Daoy (cell line): ENCODE measurements around the gene SPTLC2. TPM values are rescaled to one million over a fixed set of nuclear protein-coding genes. Genes with fewer than 3 reads are reported as not detected.
"Not testable (repeated sequence)": the region's sequence is repeated elsewhere in the genome, so short reads cannot be mapped to it uniquely, and the experiment has no call there.

Experiments used
- DNase-seq: peaks from one replicate; pipeline ENCODE4 v3.0.0-alpha.2; 2015; ENCODE audit warnings: low read depth
- total RNA-seq: library from RNA; depleted of rRNA; stranded (reverse); fragments of >200 nt; shearing (Covaris generic); gene quantifications from 2 replicates; pipeline ENCODE4 v1.2.3, GENCODE V29; 2014

The SPTLC2 gene
- total RNA-seq, 1 experiment from 2014 or later = 19.5 TPM

DNA sequence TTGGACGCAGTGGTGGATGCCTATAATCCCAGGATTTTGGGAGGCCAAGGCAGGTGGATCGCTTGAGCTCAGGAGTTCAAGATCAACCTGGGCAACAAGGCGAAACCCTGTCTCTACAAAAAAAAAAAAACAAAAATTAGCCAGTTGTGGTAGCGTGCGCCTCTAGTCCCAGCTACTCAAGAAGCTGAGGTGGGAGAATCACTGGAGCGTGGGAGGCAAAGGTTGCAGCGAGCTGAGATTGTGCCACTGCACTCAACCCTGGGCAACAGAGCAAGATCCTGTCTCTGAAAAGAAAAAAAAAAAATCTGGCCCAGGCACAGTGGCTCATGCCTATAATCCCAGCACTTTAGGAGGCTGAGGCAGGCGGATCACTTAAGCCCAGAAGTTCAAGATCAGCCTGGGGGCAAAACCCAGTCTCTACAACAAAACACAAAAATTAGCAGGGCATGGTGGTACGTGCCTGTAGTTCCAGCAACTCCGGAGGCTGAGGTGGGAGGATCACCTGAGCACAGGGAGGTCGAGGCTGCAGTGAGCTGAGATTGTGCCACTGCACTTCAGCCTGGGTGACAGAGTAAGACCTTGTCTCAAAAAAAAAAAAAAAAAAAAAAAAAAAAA is 27.9 kb downstream of the SPTLC2 start:
- not testable (repeated sequence) for DNase-seq

DNA sequence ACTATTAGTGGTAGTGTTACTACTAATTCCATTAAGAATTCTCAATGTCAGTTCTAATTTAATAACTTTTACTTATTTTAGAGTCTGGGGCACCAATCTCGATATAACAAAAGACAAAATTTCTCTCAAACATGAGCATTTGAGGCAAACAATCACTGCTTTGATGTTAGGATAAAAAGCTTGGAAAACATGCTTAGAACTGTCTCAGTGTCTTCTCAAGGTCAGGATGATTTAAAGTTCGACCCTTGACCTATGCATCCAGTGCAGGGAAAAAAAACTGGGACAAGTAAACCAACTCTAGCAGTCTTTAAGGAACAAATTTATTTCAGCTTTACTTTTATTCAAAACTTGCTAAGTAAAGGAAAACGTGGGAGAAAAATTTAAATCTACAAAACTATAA is 31.1 kb downstream of the SPTLC2 start:
- no peak for DNase-seq

GRCh38 chr14:77584809-77585208 is 31.6 kb downstream of the SPTLC2 start:
- no peak for DNase-seq

- DNase-seq = no peak
Observed at GRCh38 chr14:77583657-77584056, 32.8 kb downstream of the SPTLC2 start.

DNA sequence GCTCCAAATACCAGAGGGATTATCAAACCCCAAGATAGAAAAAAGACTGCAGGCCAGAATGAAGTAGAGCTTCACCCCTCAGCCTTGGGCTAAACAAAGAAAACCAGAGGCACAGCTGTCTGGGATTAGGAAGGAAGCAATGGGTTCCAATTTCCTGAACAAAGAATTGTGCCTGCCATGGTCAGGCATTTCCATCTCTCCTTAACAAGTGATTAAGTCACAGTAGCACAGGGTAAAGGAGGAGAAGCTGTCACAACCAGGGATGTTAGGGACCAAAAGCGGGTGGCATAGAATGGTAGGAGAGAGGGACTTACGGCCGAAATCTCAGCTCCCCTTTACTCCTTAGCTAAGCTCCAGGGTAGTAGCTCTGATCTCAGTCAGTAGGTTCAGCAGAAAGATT is 33.9 kb downstream of the SPTLC2 start:
- no peak for DNase-seq

- peak; percentile 20 for DNase-seq
Observed at GRCh38 chr14:77580964-77581505, 35.4 kb downstream of the SPTLC2 start.

DNA sequence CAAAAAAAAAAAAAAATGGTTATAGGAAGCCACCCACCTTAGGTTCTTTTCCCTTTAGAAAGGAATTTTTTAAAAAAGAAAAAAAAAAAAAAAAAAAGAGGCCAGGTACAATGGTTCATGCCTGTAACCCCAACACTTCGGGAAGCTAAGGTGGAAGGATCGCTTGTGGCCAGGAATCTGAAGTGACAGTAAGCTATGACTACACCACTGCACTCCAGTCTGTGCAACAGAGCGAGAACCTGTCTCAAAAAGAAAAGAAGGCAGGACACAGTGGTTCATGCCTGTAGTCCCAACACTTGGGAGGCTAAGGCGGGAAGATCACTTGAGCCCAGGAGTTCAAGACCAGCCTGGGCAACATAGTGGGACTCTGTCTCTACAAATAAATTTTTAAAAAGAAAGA is 36.0 kb downstream of the SPTLC2 start:
- no peak for DNase-seq

DNA sequence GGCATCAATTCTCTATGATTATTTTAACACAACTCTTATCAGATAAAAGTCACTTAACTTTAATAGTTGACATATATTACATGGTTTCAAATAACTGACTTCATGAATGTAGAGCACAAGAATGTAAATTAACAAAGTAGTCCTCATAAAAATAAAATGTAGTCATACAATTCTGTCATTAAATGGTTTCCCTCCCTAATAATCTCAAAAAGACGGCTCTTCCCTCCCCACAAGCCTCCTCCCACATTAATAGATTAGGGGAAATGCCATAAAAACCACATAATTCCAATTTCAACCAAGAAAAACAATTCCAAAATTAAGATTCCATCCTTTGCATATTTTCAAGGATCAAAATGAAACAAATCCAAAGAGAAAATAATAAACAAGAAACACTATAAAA is 36.7 kb downstream of the SPTLC2 start:
- DNase-seq = no peak

- no peak for DNase-seq
Observed at GRCh38 chr14:77579065-77579464, 37.4 kb downstream of the SPTLC2 start.

DNA sequence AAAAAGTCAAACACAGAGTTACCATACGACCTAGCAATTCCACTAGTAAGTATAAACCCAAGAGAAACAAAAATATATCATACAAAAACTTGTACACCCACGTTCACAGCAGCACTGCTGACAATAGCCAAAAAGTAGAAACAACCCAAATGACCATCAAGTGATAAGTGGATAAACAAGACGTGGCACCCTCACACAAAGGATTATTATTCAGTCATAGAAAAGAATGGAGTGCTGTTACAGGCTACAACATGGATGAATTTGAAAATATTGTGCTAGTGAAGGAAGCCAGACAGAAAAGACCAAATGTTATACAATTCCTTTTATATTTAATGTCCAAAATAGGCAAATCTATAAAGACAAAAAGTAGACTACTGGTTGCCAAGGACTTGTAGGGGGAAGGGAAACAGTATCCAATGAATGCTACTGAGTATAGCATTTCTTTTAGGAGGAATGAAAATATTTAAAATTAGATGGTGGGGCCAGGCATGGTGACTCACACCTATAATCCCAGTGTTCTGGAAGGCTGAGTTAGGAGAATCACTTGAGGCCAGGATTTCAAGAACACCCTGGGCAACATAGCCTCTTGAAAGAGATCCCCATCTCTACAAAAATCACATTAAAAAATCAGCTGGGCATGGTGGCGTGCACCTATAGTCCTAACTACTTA is 41.9 kb downstream of the SPTLC2 start:
- DNase-seq = no peak

DNA sequence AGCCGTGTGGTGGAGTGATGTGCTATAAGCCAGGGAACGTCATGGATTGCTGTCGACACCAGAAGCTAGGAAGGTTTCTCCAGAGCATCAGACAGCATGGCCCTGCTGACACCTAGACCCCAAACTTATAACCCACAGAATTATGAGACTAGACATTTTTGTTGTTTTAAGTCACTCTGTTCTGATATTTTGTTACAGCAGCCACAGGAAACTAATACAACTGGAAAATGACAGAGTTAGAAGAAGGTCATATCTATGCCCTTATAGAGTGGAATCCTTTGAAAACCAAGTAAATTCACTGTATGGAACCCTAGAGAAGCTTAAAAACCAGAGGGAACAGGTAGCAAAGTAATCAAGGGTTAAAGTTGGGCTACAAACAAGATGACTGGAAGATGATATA is 42.5 kb downstream of the SPTLC2 start:
- no peak for DNase-seq

GRCh38 chr14:77570706-77571268 is 45.6 kb downstream of the SPTLC2 start:
- DNase-seq = no peak

DNA sequence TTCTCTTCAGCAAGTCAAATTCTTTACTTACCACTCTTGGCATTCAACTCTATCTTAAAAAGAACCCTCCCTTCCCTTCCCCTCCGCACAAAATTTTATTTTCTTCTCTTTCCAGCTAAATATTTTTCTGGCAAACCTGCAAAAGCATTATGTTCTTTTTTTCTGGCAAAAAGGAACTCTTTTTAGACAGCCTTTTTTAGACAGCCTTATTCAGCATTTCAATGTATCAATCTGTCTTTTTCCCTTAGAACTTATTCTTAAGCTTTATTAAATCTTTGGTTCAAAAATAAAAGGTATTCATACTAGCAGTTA is 50.5 kb downstream of the SPTLC2 start:
- no peak for DNase-seq

DNA sequence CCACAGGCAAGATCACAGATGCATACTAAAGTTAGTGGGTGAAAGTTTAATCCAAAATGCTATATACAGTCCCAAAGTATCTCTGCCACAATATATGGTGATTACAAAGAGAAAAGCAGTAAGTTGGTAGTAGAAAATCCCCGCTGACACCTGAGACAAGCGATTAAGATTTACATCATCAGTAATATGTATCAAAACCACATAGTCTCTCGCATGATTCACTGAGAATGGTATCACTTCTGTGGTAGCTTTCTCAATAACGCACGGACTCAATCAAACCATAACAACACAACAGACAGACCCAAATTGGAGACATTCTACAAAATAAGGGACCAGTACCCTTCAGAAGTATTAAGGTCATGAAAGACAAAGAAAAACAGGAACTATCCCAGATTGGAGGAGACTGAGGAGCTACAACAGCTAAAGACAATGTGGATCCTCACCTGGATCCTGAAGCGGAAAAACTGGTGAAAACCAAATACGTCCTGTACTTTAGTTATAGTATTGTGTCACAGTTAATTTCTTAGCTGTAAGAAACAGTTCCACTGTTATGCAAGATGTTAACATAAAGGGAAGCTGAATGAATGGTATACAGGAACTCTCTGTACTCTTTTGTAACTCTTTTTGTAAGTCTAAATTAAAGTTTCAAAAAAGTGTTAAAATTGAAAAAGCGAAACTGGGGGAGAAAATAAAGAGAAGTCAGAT is 51.0 kb downstream of the SPTLC2 start:
- DNase-seq = peak; percentile 16

DNA sequence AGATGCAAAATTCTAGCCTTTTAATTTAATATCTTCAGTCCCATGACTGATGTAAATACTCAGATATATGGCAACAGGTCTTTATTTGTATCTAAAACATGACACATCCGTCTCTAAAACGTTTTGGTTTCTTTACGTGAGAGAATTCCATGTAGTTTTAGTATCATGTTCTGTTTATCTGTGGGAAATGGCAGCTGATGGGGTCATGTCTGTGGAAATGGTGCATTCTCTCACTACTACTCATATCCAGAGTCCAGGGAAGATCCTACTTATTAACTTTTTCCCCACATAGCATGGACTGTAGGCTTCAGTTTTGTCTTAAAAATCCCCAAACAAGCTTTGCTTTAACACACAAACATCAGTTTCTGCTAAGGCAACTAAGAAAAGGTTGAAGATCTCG is 53.8 kb downstream of the SPTLC2 start:
- peak; percentile 62 for DNase-seq

DNA sequence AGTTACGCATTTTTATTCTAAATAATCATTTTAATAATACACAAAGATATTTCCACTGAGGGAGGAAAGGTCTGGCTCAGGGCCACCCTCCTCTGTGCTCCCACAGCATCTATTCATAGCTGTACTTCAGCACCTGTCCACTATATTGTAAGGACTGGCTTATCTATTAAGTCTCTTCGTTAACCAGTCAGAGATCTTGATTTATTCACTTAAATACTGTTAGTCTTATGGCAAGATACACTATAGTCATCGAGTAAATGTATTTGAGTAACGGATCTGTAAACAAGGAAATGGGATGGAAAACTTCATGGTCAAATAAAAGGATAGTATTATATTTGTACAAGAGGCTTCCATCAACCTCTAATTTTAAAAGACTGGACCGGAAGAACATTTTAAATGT is 54.6 kb downstream of the SPTLC2 start:
- DNase-seq = no peak

- no peak for DNase-seq
Observed at GRCh38 chr14:77559381-77559780, 57.1 kb downstream of the SPTLC2 start.

DNA sequence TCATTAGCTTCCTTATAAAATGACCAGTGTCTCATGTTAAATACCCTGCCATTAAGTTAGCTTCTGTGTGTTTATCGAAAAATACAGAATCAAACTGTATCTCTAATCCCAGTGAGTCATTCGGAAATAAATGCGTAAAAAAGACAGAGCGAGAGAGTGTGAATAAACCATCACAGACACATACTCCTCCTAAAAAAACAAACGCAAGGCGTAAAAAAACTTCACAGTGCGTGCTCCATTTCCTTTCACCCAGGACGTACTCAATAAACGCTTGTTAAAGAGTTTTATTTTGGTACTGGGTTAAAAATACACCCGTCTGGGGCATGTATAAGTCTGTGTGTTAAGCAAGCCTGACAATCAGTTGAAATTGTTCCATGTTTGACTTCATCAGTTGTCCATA is 59.0 kb downstream of the SPTLC2 start:
- no peak for DNase-seq

DNA sequence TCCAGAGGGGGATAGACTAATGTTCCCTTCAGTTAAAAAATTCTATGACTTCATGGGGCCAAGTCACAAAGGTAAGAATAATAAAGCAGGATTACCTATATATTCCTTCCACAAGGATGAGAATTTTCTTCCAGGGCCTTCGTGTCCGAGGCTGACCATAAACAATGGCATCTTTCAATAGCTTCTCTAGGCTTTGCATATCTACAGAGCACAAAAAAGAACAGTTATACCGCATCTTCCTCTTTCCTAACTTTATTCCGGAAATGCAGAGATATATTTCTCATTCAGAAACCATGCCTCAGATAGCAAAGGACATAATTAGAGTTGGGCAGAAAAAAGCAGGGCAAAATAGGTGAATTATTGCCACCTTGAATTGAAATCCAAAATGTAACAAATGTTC is 59.5 kb downstream of the SPTLC2 start:
- no peak for DNase-seq

- DNase-seq = no peak
Observed at GRCh38 chr14:77554816-77555599, 61.4 kb downstream of the SPTLC2 start.

GRCh38 chr14:77554207-77554606 is 62.2 kb downstream of the SPTLC2 start:
- DNase-seq = no peak

DNA sequence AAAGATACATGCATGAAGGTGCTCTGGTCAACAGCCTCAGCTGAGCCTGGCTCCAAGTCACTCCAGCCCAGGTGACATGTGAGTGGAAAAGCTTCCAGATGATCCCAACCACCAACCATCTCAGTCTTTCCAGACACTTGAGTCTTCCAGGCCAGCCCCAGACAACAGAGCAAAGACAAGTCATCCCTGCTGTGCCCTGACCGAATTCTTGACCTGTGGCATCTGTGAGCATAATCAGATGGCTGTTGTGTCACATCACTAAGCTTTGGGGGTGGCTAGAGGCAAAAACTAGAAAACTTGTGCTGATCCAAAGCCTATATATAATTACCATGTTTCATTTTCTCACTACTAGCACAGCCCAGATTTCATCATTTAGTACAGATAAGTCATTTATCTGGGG is 67.0 kb downstream of the SPTLC2 start:
- DNase-seq = no peak
